Adrenal gland (tissue), 5 donors: ENCODE data around the gene LY9.

ENCODE experiments used
- POLR2A ChIP-seq, 2 donors: fragments of 450-650 bp; IDR thresholded peaks; one replicate each; pipeline ENCODE4 v1.6.1; 2017; ENCODE audit warnings: antibody characterized with exemption in 2 of 2, mild to moderate bottlenecking in 2 of 2, moderate library complexity in 1 of 2
- TF ChIP-seq, protein P1 (sequence below), 6 experiments: fragments of 450-650 bp in 4 of 6; fragments of 200-600 bp in 2 of 6; sonication (generic) in 1 of 6; IDR thresholded peaks; 1 replicate in 5 of 6; 2 replicates in 1 of 6; pipeline versions ENCODE4 v1.5.1 to v1.8.0; 2016 to 2021; ENCODE audit warnings: antibody characterized with exemption in 6 of 6, mild to moderate bottlenecking in 2 of 6, moderate library complexity in 1 of 6
- donor health status: DM: no; HTN: no; CAD: no.

GRCh38 chr1:160846281-160846680, 50.3 kb downstream of the LY9 start:
- TF ChIP-seq, protein P1, sequence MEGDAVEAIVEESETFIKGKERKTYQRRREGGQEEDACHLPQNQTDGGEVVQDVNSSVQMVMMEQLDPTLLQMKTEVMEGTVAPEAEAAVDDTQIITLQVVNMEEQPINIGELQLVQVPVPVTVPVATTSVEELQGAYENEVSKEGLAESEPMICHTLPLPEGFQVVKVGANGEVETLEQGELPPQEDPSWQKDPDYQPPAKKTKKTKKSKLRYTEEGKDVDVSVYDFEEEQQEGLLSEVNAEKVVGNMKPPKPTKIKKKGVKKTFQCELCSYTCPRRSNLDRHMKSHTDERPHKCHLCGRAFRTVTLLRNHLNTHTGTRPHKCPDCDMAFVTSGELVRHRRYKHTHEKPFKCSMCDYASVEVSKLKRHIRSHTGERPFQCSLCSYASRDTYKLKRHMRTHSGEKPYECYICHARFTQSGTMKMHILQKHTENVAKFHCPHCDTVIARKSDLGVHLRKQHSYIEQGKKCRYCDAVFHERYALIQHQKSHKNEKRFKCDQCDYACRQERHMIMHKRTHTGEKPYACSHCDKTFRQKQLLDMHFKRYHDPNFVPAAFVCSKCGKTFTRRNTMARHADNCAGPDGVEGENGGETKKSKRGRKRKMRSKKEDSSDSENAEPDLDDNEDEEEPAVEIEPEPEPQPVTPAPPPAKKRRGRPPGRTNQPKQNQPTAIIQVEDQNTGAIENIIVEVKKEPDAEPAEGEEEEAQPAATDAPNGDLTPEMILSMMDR (IDR thresholded peaks at IDR 0.05): no peak
- no peak for TF ChIP-seq POLR2A (IDR thresholded peaks at IDR 0.05)
